Measurements from ENCODE around the gene INIP.

Gene INIP

DNA sequence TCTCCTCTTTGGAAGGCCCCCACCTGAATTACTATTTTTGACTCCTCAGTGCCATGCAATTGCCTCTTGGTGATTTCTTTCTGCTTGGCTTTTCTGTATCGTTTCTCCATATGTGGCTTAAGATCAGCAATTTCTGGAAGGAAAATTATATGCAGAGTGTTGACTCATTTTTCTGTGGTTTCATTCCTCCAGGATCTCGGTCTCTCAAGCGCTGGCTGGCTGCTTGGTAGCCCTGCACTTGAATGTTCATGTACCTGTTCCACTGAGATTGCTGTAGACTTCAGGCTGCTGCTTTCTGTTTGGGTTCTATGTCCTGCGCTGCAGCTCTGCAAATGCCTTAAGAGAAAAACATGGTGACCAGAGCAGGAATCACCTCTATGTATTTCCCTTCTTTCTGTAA lies 77.6 kb downstream of the INIP start:
- in situ Hi-C loops (cut with MboI; ENCODE audit: low pct_unique_long_range_greater_than_20kb, low sequenced_read_pairs, unreplicated experiment) = no loop called here
- no peak for DNase-seq (ENCODE audit: low spot score)
- TF ChIP-seq, protein P1, sequence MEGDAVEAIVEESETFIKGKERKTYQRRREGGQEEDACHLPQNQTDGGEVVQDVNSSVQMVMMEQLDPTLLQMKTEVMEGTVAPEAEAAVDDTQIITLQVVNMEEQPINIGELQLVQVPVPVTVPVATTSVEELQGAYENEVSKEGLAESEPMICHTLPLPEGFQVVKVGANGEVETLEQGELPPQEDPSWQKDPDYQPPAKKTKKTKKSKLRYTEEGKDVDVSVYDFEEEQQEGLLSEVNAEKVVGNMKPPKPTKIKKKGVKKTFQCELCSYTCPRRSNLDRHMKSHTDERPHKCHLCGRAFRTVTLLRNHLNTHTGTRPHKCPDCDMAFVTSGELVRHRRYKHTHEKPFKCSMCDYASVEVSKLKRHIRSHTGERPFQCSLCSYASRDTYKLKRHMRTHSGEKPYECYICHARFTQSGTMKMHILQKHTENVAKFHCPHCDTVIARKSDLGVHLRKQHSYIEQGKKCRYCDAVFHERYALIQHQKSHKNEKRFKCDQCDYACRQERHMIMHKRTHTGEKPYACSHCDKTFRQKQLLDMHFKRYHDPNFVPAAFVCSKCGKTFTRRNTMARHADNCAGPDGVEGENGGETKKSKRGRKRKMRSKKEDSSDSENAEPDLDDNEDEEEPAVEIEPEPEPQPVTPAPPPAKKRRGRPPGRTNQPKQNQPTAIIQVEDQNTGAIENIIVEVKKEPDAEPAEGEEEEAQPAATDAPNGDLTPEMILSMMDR (IDR thresholded peaks at IDR 0.05; ENCODE audit: extremely low read depth, insufficient read depth, missing control alignments) = no peak
